VCaP (cell line): ENCODE results near the gene MFNG.

ENCODE experiments used
- H3K27ac ChIP-seq: fragments of 450-650 bp; 2 replicates; pipeline ENCODE4 v1.5.1; 2017
- TF ChIP-seq, protein P1 (sequence below): fragments of 450-650 bp; conservative IDR thresholded peaks from 2 replicates; pipeline ENCODE4 v1.5.1; 2017; ENCODE audit warnings: mild to moderate bottlenecking, moderate library complexity

The MFNG gene

DNA sequence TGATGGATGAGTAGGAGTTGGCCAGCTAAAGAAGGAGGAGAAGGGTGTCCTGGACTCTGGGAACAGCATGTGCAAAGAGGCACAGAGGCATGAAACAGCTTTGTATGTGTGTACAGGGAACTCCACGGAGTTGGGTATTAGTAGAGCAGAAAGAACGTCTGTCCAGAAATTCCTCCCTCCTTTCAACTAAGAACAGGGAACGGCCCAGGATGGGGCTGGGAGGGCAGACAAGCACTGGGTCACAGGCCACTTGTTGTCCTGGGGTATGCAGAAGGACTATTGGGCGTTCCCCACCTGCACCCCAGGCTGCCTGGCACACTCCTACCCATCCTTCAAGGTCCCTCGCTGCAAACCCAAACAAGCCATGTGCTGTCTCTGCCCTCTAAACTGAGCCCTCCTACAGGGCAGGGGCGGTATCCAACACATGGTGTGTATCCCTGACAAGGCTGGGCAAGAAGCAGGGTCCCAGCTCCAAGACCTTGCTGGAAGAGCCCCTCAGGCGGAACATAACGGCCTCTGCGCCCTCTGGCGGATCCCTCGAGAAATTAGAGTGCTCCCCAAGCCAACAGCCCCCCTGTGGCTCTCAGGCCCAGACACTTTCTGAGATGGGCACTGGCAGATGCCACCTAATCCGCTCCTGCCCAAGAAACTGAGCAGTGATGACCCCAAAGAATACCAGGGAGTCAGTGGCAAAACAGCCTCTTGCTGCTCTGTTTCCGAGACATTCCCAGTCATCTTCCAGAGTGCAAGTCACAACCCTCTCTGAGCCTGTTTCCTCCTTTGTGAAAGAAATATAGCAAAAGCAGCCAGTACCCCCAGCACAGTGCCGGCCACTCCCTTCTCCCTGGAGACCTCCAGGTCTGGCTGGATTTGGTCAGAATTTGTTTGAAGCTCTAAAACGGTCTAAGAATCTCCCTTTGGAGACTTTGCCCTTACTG lies 57.3 kb downstream of the MFNG start:
- no peak overlapping the region for H3K27ac ChIP-seq
- TF ChIP-seq, protein P1, sequence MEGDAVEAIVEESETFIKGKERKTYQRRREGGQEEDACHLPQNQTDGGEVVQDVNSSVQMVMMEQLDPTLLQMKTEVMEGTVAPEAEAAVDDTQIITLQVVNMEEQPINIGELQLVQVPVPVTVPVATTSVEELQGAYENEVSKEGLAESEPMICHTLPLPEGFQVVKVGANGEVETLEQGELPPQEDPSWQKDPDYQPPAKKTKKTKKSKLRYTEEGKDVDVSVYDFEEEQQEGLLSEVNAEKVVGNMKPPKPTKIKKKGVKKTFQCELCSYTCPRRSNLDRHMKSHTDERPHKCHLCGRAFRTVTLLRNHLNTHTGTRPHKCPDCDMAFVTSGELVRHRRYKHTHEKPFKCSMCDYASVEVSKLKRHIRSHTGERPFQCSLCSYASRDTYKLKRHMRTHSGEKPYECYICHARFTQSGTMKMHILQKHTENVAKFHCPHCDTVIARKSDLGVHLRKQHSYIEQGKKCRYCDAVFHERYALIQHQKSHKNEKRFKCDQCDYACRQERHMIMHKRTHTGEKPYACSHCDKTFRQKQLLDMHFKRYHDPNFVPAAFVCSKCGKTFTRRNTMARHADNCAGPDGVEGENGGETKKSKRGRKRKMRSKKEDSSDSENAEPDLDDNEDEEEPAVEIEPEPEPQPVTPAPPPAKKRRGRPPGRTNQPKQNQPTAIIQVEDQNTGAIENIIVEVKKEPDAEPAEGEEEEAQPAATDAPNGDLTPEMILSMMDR, result peak; percentile 85

DNA sequence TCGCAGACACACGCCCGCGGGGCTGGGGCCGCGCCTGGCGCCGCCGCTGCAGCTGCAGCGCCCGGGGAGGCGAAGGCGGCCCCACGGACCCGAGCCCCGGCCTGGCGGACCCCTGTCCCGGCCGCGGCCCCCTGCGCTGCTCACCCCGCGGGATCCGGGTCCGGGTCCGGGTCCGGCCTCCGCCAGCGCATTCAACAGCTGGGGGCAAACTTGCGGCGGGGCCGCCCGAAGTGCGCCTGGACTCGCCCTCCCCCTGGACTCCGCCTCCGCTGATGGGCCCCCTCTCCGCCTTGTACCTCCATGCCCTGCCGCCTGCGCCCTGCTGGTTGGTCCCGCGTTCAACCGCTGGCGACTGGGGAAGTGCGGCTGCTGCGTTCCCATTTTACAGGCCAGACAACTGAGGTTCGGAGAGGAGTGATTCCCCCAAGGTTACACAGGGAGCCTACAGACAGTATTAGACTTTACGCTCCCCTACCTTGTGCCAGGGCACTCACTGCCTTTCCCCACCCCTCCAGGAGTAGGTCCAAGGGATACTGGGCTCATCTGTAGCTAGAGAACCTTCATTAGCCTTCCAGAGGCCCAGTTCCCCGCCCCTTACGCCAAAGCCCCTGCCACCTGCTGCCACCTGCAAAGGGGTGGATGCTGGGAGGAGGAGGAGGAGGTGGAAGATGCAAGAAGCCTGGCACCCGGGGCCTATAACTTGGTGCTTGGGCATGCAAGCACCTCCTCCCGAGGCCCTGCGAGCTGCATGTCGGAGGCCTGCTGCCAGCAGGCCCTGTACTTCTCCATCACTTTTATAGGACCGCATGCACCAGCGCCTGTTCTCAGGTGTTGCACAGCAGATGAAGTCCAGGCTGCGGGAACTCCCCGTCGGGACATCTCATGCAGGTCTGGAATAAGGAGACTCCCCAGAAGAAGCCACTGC lies 58.2 kb downstream of the MFNG start:
- H3K27ac ChIP-seq, result peak overlapping the region; percentile 57; the same call in 1 of the 2 replicates
- TF ChIP-seq, protein P1, result no peak

DNA sequence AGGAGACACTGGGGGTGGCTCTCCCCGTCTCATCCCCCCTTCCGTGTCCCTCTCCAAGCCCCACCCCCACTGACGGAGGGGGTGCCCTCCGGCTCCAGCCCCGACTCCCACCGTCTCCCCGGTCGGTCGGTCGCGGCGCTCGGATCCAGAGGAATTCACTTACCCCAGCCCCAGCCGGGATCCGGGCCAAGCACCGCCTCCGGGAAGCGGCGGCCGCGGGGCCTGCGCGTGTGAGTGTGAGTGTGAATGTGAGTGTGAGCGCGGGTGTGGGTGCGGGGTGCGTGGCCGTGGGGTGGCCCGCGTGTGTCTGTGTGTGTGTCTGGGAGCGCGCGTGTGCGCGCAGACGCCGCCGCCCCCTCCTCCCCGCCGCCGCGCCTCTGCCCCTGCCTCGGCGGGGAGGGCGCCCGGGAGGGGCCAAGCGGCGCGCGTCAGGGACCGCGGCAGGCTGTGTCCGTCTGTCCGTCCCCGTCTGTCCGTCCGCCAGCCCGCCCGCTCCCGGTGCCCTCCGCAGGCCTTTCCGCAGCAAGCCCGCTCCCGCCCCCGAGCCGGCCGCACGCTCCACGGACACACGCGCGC lies 59.0 kb downstream of the MFNG start, which contains the start of gene ELFN2:
ELFN2 (minus strand) TSS at position 345 of the 576 bp plus-strand sequence. CDS start 51,945 bp downstream, outside the sequence.
- peak within 1 kb of the TSS; percentile 57; the same call in 1 of the 2 replicates for H3K27ac ChIP-seq
- TF ChIP-seq, protein P1, result no peak

DNA sequence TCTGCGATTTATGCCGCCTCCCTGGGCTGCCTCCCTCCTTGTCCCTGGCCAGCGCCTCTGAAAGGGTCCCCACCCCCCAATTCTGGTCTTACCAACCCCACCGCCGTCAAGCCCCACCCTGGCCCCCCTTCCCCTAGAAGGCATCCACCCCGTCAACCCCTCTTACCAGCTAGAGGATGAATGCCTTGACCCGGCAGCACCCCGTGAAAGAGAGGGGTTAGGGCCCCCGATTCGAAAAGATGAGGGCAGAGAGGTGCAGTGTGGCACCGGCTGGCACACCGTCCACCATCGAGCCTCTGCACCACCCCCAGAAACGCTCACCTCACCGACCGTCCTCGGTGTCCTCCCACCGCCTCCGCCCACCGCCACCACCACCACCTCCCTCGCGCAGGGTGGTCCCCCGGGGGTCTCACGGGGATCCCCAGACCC lies 59.5 kb downstream of the MFNG start:
- peak overlapping the region; percentile 57; the same call in 1 of the 2 replicates for H3K27ac ChIP-seq
- TF ChIP-seq, protein P1, result no peak

DNA sequence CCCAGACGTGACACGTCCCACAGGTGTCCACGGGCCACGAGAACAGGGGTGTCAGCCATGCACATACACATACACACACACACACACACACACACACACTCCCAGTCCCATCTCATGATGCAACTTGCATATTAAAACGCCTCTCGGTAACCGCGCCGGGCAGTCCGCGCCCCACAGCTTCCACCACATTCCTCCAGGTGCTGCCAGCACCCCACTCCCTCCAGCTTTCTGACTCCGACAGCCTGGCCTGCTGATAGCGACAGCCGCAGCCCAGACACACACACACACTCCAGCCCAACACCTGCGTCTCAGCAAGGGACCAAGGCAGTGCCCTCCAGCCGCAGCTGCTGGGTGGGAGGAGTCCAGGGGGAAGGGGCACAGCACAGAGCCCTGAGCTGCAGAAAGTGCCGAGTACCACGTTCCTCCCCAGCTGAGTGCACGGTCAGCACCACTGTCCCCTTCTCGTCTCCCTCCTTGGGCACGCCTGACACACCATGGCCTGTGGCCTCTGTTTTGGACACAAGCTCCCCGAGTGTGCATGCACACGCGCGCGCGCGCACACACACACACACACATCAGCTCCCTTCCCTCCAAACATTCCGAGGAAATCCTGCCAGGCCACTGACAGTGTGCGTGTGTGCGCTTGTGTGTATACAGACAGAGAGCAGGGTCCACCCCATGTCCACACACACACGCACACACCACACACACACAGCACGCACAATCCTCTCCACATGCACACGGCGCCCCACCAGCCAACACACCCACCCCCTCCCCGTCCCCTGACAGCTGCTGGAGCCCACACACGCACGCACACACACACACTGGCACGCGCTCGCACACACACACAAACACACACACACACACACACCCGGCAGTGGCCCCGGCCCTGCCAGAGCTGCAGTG lies 60.1 kb downstream of the MFNG start:
- no peak overlapping the region; the same call in 1 of the 2 replicates for H3K27ac ChIP-seq

DNA sequence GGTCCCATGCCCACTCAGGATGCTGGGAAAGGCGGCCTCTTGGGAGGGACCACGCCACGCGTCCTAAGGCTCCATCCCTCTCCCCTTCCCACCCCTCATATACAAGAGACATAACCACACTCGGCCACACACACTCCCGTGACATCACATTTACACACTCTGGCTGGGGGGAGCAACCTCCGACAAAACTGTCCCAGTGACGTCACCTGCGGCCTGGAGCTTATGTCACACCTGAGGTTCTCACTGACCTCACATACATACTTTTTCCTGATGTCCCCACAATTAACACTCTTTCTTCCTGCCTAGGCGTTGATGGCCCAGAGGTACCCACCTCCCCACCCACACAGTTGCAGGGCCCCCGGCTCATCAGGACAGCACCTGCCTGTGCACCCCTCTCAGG lies 60.8 kb downstream of the MFNG start:
- TF ChIP-seq, protein P1, result no peak
- no peak overlapping the region for H3K27ac ChIP-seq

More for the DNA sequence above, 60.1 kb downstream of the MFNG start:
- TF ChIP-seq, protein P1, result no peak
